GM12891 (cell line): ENCODE data around the gene EEFSEC.

ENCODE experiments used
- DNase-seq: peaks from one replicate; pipeline ENCODE4 v3.0.0; 2011; ENCODE audit warnings: low spot score; ENCODE audit not compliant: insufficient read length
- FAIRE-seq: peaks from 2 replicates; lab custom pipeline; 2011; peaks lifted over from hg19 to GRCh38; lab: Jason Lieb, UNC
- PAX5 ChIP-seq: IDR thresholded peaks from 2 replicates; pipeline ENCODE4 v1.6.1; 2011; ENCODE audit warnings: low read length, moderate library complexity, mild to moderate bottlenecking; ENCODE audit not compliant: insufficient read depth, severe bottlenecking
- POLR2A ChIP-seq: IDR thresholded peaks from 2 replicates; pipeline ENCODE4 v1.6.1; 2011; ENCODE audit warnings: low read depth, low read length, control low read depth
- POLR2AphosphoS5 ChIP-seq: IDR thresholded peaks from 2 replicates; pipeline ENCODE4 v1.6.1; 2011; ENCODE audit warnings: low read depth, low read length, control low read depth
- POU2F2 ChIP-seq: IDR thresholded peaks from 2 replicates; pipeline ENCODE4 v1.6.1; 2011; ENCODE audit warnings: low read depth, mild to moderate bottlenecking, control low read depth, low read length, moderate library complexity
- SPI1 ChIP-seq: IDR thresholded peaks from 2 replicates; pipeline ENCODE4 v1.6.1; 2011; ENCODE audit warnings: low read depth, low read length, control low read depth
- TAF1 ChIP-seq: IDR thresholded peaks from 2 replicates; pipeline ENCODE4 v1.6.1; 2011; ENCODE audit warnings: low read depth, low read length, control low read depth

The EEFSEC gene

GRCh38 chr3:128296469-128297251 is 143.4 kb downstream of the EEFSEC start:
- FAIRE-seq = no peak
- TF ChIP-seq TAF1 (no peak), POLR2AphosphoS5 (no peak), PAX5 (no peak), POLR2A (no peak), SPI1 (no peak), POU2F2 (no peak)

GRCh38 chr3:128297401-128298138 is 144.3 kb downstream of the EEFSEC start:
- TF ChIP-seq TAF1 (no peak), POLR2AphosphoS5 (no peak), SPI1 (no peak), PAX5 (no peak), POU2F2 (no peak), POLR2A (no peak)
- no peak for FAIRE-seq
- no peak for DNase-seq

More at GRCh38 chr3:128296469-128297251, 143.4 kb downstream of the EEFSEC start:
- no peak for DNase-seq

GRCh38 chr3:128301186-128302023 is 148.1 kb downstream of the EEFSEC start:
- DNase-seq (no peak), FAIRE-seq (no peak)
- TF ChIP-seq POLR2A = no peak
- TF ChIP-seq PAX5 = no peak
- no peak for TF ChIP-seq POLR2AphosphoS5
- no peak for TF ChIP-seq TAF1
- TF ChIP-seq SPI1 = no peak
- no peak for TF ChIP-seq POU2F2

- DNase-seq (no peak), FAIRE-seq (no peak)
- TF ChIP-seq POU2F2 = no peak
- TF ChIP-seq PAX5 = no peak
- no peak for TF ChIP-seq POLR2A
- TF ChIP-seq POLR2AphosphoS5 = no peak
- TF ChIP-seq TAF1 = no peak
- TF ChIP-seq SPI1 = no peak
Measured at GRCh38 chr3:128306481-128306880, 153.2 kb downstream of the EEFSEC start.

- no peak for FAIRE-seq
- DNase-seq = no peak
- TF ChIP-seq POLR2A (no peak), TAF1 (no peak), PAX5 (no peak), POU2F2 (no peak), SPI1 (no peak), POLR2AphosphoS5 (no peak)
Measured at GRCh38 chr3:128307029-128307633, 153.8 kb downstream of the EEFSEC start.

- DNase-seq = no peak
- no peak for TF ChIP-seq PAX5
- no peak for TF ChIP-seq SPI1
- no peak for TF ChIP-seq POLR2AphosphoS5
- TF ChIP-seq POU2F2 = no peak
- no peak for TF ChIP-seq TAF1
- no peak for TF ChIP-seq POLR2A
- FAIRE-seq = no peak
Measured at GRCh38 chr3:128307781-128308469, 154.6 kb downstream of the EEFSEC start.

DNA sequence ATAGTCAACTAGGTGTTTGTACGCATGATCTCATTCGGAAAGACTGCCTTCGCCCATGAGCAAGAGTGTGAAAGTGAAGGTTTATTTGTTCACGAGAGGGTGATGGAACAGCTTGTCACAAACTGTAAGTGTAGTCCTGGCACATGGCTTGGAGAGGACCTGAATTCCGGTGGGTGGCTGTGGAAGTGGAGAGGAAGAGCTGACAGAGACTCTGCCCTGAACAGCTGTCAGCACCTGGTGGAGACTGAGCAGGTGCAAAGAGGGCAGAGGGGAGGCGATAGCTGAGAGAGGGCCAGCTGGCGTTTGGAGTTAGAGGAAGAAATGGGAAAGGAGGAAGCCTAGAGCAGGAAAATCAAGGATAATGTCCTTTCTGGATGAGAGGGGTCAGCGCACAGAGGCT is 155.7 kb downstream of the EEFSEC start:
- TF ChIP-seq TAF1 (no peak), PAX5 (no peak), SPI1 (no peak), POLR2A (no peak), POU2F2 (no peak), POLR2AphosphoS5 (no peak)
- FAIRE-seq = no peak
- no peak for DNase-seq
